GM18909 (cell line): ENCODE results near the gene TMEM253.

Experiments used
- ATAC-seq: cut with Tn5 transposase; IDR thresholded peaks from one replicate; pipeline ENCODE4 v1.9.1; 2021; ENCODE audit warnings: mild to moderate bottlenecking; ENCODE audit not compliant: unreplicated experiment, poor library complexity

TMEM253 gene

DNA sequence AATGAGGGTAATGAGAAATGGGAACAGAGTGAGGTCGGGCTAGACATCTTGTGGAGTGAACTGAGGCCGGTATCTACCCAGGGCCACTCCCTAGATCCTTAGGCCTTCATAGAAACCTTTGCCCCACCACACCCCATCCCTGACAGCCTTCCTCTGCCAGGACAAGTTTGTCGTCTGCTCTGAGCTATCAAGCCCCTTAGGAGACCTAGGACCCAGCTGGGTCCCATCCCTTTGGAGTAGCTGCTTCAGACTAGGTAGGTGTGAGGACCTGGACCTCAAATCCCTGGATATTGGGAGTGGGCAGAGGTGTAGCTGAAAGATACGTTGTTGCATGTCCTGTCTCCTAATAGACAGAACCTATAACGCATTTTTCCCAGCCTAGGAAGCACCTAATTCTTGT, at the start of gene TMEM253:
TSS of gene TMEM253 (plus strand) at position 136 of the 400 bp plus-strand sequence. CDS start 278 bp downstream, outside the sequence.
- ATAC-seq: no peak

GRCh38 chr14:21053184-21054122, 47.4 kb upstream of the TMEM253 start:
- no peak for ATAC-seq

DNA sequence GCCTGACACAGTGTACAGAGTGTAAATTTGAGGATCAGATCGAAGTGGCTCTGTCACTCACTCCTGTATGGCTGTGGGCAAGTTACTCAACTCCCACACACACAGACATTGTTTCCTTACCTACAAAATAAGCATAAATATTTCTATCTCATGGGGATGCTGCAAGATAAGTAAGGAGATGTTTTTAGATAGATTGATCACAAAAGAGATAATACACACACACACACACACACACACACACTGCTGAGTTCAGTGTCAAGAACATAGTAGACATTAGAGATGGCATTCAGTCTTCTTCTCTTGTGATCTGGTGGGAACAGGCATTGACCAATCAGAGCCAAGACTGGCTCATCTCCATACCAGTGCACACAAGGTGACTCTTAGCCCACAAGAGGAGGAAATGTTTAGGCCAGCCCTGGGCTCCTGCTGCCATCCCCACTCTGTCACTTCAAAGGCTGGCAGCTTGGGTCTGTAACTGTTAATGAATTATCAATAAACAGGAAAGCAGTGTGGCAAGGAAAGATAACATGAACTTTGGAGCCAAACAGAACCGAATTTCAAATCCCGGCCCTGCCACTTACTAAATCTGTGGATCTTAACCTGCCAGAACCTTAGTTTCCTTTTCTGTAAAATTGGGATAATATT, 46.6 kb upstream of the TMEM253 start:
- no peak for ATAC-seq

GRCh38 chr14:21054768-21055145, 46.1 kb upstream of the TMEM253 start:
- ATAC-seq: no peak

- ATAC-seq: no peak
Measured at GRCh38 chr14:21055432-21056117, 45.3 kb upstream of the TMEM253 start.

DNA sequence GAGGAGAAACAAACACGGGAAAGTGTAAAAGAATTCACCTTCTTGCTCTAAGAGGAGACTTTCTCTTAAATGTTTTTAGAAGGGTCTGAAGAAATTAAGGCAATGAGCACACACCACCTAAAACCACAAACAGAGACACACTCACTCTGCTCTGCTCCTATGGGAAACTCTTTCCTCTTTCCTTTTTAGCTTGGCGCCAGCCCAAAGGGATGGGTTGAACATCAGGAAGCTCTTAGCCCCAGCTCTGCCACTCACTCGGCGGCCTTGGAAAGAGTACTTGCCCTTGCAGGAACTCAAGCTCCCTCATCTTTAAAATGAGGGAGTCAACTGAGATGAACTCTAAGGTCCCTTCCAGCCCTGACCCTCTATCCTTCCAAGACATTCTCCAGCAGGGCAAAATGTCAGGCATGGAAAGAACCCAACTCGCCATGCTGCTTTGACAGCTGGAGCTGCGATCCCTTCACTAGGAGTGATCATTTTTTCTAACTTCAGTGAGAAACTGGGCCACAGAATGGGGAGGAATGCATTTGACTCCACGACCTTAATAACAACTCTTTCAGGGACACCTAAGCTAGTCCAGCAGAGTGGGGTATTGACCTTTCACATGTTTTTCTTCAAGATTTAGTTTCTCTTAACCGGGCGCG, 44.2 kb upstream of the TMEM253 start:
- no peak for ATAC-seq

GRCh38 chr14:21057803-21058675, 42.8 kb upstream of the TMEM253 start, which contains the start of gene RNASE8:
RNASE8 (plus strand) TSS chr14:21057822; CDS start chr14:21057893, 71 bp downstream.
- ATAC-seq: no peak

DNA sequence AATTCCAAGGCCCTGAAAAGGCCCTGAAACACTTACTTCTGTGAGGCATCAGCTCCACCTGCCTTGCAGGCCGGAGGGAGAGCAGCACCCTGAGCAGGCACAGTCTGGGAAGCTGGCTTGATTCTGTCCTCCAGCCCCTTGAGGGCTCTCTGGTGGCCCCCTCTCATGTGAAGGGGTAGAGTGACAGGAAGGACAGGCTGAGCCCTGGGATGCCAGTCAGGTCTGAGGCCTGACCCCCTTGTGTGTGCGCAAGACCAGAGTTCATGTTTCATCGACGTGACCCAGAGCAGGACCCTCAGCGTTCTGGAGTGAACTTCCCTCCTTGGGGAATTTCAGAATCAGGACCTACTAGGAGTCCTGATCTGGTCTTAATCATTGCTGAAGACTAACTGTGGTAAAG, 42.0 kb upstream of the TMEM253 start:
- ATAC-seq: no peak

GRCh38 chr14:21059842-21060613, 40.8 kb upstream of the TMEM253 start:
- no peak for ATAC-seq

DNA sequence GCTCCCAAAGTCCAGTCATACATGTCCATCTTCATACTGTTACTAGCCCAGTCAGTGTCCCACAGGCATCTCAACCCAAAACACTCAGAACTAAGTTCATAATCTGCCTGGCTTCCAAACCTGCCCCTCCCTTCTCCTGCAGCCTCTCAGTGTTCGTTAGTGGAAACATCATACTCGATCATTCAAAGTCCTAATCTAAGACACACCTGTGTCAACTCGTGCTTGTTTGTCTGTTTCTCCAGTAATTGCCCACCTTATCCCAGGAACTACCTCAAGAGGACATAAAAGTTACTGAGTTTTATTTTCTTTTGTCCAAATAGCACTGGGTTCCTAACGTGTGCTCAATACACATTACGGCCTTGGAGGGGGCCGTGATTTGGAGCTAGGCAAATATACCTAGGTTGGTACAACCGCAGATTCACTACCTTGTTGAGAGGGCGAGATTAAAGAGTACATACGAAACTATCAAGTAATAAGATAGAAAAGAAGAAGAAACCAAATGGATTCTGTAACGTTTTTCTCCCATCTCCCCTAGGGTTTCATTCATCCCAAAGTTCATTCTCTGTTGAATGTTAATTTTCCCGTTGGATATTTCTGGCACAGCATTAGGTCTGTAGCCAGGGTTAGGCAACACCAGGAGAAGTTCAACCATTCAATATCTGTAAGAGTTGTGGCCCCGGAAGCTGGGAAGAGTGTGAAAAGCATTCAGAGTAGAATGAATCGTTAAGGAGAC, 40.1 kb upstream of the TMEM253 start:
- ATAC-seq: no peak

DNA sequence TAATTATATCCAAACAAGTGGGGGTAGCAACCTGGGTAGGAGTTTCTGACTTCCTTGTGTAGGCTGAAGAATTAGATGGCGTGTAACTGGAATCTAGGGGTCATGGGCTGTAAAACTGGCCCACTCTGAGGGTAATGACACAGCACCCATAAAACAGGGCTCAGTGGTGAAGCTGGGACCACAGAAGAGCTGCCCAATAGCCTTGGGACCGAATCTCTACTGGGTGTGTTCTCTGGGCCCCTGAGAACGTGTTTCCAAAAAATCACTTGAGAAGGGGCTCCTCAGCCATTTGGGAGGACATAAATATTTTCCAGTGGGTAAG, 39.6 kb upstream of the TMEM253 start:
- no peak for ATAC-seq

DNA sequence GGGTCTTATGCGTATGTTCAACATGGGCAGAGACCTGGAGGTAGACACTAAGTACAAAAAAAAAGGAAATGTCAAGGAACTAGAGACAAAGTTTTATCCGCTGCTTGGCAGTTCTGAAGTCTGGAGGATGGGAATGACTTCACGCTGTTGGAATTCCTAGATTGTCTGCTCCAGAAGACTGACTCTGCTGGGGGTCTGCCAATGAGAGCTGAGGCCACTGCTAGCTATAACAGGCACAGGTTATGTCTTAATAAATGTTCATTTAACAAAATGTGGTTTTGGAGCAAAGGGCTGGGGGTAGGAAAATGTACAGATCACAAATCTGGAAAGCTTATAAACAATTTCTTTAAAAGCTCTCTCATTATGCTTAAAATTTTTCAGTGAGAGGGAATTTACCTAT, 37.4 kb upstream of the TMEM253 start:
- no peak for ATAC-seq

GRCh38 chr14:21066882-21067502, 33.9 kb upstream of the TMEM253 start:
- no peak for ATAC-seq

- ATAC-seq: no peak
Measured at GRCh38 chr14:21068521-21069387, 32.1 kb upstream of the TMEM253 start.

DNA sequence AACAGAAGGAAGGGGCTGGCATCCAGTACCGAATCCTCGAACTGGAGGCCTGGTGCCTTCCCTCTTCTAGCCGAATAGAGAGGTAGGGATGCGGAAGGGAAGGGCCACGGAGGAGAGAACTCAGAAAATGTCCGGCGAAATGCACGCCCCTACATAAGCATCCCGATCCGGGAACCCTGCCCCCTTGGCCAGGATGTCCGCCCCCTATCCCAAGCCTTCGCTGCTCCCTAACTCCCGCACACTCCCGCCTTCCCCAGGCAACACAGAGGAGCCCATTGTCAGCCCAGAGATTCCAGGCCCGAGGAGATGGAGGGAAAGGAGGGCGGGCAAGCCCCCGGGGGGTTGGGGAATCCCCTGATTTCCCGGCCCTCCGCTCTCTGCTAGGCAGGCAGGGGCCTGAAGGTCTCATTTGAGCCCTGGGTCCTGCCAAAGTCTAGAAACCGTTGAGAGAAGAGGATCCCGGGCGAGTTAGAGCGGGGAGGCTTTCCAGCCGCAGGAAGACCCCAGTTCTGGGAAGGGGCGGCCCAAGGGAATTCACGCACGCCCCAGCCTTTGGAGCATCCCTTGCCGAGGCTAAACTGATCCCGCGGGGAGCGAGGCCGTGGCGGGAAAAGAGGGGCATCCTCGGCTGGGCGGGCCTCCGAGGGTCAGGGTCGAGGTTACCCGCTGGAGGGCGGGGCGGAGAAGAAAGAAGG, 31.3 kb upstream of the TMEM253 start:
- no peak for ATAC-seq

DNA sequence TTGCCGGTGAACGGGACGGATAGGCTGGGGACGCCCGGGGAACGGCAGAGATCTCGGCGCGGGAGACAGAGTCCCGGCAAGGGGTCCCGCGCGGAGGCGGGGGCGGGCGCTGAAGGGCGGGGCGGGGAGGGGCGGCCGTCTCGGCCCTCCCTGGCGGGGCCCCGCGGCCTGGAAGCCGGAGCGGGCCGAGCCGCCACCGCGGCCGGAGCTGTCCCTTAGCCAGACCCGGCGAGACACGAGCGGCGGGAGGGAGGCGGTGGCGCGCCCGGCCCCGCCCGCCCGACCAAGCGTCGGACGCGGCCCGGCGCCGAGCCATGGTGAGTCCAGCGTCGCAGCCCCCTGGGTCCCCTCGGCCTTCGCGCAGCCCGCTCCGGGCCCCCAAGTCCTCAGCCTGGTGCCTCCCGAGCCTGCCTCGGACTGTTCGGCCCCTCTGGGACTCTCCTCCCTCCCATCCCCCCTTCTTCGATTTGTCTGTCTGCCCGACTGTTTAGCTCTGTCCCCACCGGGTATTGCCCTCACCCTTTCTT, 30.7 kb upstream of the TMEM253 start, which contains the start of gene ARHGEF40:
TSS of gene ARHGEF40 (plus strand) at position 222 of the 527 bp plus-strand sequence. CDS start at position 315, 93 bp downstream.
- no peak for ATAC-seq
